Activated T-helper 17 cell treated with anti-CD3 and anti-CD28 coated beads, Interleukin-2, amount 50 U/mL, for 72 hours (primary cell): ENCODE results near the gene AHR. TPM values are rescaled to one million over a fixed set of nuclear protein-coding genes. Genes with fewer than 3 reads are reported as not detected.
"Not testable (repeated sequence)": the region's sequence is repeated elsewhere in the genome, so short reads cannot be mapped to it uniquely, and the experiment has no call there.

Source experiments
- ATAC-seq: fragments of 150-1000 bp; cut with Tn5 transposase; replicated peaks from 2 replicates; pipeline ENCODE4 v1.10.0; 2021; ENCODE audit warnings: mild to moderate bottlenecking, moderate library complexity
- H3K27ac Mint-ChIP-seq: one replicate; pipeline ENCODE4 v1.8.0; 2022; ENCODE audit warnings: mixed read lengths
- H3K27me3 Mint-ChIP-seq: one replicate; pipeline ENCODE4 v1.8.0; 2022; ENCODE audit warnings: mixed read lengths
- H3K36me3 Mint-ChIP-seq: one replicate; pipeline ENCODE4 v1.8.0; 2022; ENCODE audit warnings: low read depth, mild to moderate bottlenecking, mixed read lengths
- H3K4me1 Mint-ChIP-seq: one replicate; pipeline ENCODE4 v1.8.0; 2022; ENCODE audit warnings: mixed read lengths
- H3K4me3 Mint-ChIP-seq: one replicate; pipeline ENCODE4 v1.8.0; 2022; ENCODE audit warnings: mild to moderate bottlenecking, mixed read lengths
- H3K9me3 Mint-ChIP-seq: one replicate; pipeline ENCODE4 v1.8.0; 2022; ENCODE audit warnings: mixed read lengths
- total RNA-seq, 2 donors: library from RNA; stranded (reverse); gene quantifications; one replicate each; pipeline ENCODE4 v1.2.3, GENCODE V29; 2022

The AHR gene
- total RNA-seq, 2 donors from 2014 or later, result 62.0 to 64.3 TPM

DNA sequence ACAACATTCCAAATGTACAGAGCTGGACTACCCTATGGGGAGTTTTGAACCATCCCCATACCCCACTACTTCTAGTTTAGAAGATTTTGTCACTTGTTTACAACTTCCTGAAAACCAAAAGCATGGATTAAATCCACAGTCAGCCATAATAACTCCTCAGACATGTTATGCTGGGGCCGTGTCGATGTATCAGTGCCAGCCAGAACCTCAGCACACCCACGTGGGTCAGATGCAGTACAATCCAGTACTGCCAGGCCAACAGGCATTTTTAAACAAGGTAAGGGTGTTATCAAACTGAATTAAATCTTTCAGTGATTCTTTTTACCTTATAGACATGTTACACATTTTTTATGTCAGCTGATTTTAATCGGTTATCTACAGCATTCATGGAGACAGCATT is 41.5 kb downstream of the AHR start:
- ATAC-seq, result no peak
- Mint-ChIP-seq H3K27ac (no peak overlapping the region), H3K36me3 (peaks cover 86% of the 10 kb centered on the region), H3K4me1 (peaks cover 6% of the 10 kb centered on the region), H3K9me3 (no peaks in the 10 kb centered on the region), H3K4me3 (no peak overlapping the region), H3K27me3 (no peaks in the 10 kb centered on the region)

- H3K36me3 Mint-ChIP-seq, result peaks cover 81% of the 10 kb centered on the region
- H3K27ac Mint-ChIP-seq, result no peak overlapping the region
- no peak overlapping the region for H3K4me3 Mint-ChIP-seq
- H3K4me1 Mint-ChIP-seq, result peaks cover 6% of the 10 kb centered on the region
- H3K9me3 Mint-ChIP-seq, result no peaks in the 10 kb centered on the region
- no peak for ATAC-seq
- no peaks in the 10 kb centered on the region for H3K27me3 Mint-ChIP-seq
These were observed 42.2 kb downstream of the AHR start for GRCh38 chr7:17340655-17341054.

DNA sequence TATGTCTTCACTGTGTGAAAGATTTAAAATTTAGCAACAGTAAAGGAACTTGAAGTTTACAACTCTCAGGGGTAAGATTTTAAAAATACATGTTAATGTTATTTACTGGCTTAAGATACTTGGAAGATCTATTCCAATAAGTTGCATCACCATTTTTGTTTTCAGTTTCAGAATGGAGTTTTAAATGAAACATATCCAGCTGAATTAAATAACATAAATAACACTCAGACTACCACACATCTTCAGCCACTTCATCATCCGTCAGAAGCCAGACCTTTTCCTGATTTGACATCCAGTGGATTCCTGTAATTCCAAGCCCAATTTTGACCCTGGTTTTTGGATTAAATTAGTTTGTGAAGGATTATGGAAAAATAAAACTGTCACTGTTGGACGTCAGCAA is 44.3 kb downstream of the AHR start:
- no peak overlapping the region for H3K4me3 Mint-ChIP-seq
- H3K27me3 Mint-ChIP-seq, result no peaks in the 10 kb centered on the region
- H3K4me1 Mint-ChIP-seq, result peaks cover 13% of the 10 kb centered on the region
- H3K9me3 Mint-ChIP-seq, result peaks cover 6% of the 10 kb centered on the region
- H3K36me3 Mint-ChIP-seq, result peaks cover 72% of the 10 kb centered on the region
- ATAC-seq, result no peak
- peak overlapping the region; percentile 75 for H3K27ac Mint-ChIP-seq

DNA sequence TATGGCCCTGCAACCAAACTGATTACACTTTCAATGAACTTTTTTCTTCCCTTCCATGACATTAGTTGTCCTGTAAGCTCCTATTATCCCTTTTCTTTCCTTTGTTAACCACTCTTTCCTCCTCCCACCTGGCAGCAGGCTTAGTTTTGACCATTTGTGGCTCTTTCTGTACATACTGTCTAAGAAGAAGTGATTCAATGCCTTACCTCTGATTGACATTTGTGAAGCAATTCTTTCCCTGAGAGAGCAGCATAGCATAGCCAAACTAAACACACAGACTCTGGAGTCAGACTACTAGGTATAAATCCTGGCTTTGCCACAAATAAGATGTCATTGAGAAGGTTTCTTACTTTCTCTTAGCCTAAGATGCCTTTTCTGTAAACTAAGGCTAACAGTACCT is 48.9 kb downstream of the AHR start:
- peaks cover 10% of the 10 kb centered on the region for H3K9me3 Mint-ChIP-seq
- H3K27me3 Mint-ChIP-seq, result no peaks in the 10 kb centered on the region
- peak overlapping the region; percentile 12 for H3K27ac Mint-ChIP-seq
- H3K36me3 Mint-ChIP-seq, result peaks cover 71% of the 10 kb centered on the region
- peaks cover 12% of the 10 kb centered on the region for H3K4me1 Mint-ChIP-seq
- no peak overlapping the region for H3K4me3 Mint-ChIP-seq
- ATAC-seq, result no peak

- ATAC-seq, H3K9me3 Mint-ChIP-seq, H3K27me3 Mint-ChIP-seq, H3K27ac Mint-ChIP-seq, H3K4me1 Mint-ChIP-seq, H3K4me3 Mint-ChIP-seq: not testable (repeated sequence)
- H3K36me3 Mint-ChIP-seq, result peaks cover 57% of the 10 kb centered on the region
These were observed 50.5 kb downstream of the AHR start for GRCh38 chr7:17348932-17349331.

GRCh38 chr7:17350321-17350720 is 51.9 kb downstream of the AHR start:
- not testable (repeated sequence) for H3K9me3 Mint-ChIP-seq, ATAC-seq, H3K27ac Mint-ChIP-seq, H3K4me3 Mint-ChIP-seq, H3K27me3 Mint-ChIP-seq
- Mint-ChIP-seq H3K36me3 (peaks cover 48% of the 10 kb centered on the region), H3K4me1 (peaks cover 12% of the 10 kb centered on the region)

DNA sequence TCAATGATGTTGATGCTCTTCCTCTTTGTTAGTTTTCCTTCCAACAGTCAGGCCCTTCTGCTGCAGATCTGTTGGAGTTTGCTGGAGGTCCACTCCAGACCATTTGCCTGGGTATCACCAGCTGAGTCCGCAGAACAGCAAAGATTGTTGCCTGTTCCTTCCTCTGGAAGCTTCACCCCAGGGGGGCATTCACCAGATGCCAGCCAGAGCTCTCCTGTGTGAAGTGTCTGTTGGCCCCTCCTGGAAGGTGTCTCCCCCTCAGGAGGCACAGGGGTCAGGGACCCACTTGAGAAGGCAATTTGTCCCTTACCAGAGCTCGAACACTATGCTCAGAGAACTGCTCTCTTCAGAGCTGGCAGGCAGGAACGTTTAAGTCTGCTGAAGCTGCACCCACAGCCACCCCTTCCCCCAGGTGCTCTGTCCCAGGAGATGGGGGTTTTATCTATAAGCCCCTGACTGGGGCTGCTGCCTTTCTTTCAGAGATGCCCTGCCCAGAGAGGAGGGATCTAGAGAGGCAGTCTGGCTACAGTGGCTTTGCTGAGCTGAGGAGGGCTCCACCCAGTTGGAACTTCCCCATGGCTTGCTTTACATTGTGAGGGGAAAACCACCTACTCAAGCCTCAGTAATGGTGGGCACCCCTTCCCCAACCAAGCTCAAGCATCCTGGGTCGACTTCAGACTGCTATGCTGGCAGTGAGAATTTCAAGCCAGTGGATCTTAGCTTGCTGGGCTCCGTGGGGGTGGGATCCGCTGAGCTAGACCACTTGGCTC is 55.4 kb downstream of the AHR start:
- not testable (repeated sequence) for H3K4me1 Mint-ChIP-seq, ATAC-seq, H3K4me3 Mint-ChIP-seq, H3K27ac Mint-ChIP-seq, H3K27me3 Mint-ChIP-seq, H3K9me3 Mint-ChIP-seq
- peaks cover 31% of the 10 kb centered on the region for H3K36me3 Mint-ChIP-seq

DNA sequence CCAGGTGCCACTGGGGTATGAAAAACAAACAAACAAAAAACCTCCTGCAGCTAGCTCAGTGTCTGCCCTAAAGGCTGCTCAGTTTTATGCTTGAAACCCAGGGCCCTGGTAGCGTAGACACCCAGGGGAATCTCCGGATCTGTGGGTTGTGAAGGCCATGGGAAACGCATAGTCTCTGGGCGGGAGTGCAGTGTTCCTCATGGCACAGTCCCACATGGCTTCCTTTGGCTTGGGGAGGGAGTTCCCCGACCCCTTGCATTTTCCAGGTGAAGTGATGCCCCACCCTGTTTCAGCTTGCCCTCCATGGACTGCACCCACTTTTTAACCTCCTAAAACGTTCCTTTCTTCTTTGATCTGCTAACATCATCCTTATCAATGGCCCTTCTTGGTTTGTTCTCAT is 56.0 kb downstream of the AHR start:
- Mint-ChIP-seq H3K27me3 (no peaks in the 10 kb centered on the region), H3K27ac (no peak overlapping the region), H3K36me3 (peaks cover 25% of the 10 kb centered on the region), H3K4me3 (no peak overlapping the region), H3K4me1 (peaks cover 5% of the 10 kb centered on the region), H3K9me3 (peaks cover 4% of the 10 kb centered on the region)
- ATAC-seq, result no peak

GRCh38 chr7:17355050-17355449 is 56.6 kb downstream of the AHR start:
- ATAC-seq, result no peak
- H3K36me3 Mint-ChIP-seq, result peaks cover 20% of the 10 kb centered on the region
- no peaks in the 10 kb centered on the region for H3K27me3 Mint-ChIP-seq
- peaks cover 4% of the 10 kb centered on the region for H3K9me3 Mint-ChIP-seq
- H3K4me1 Mint-ChIP-seq, result peaks cover 5% of the 10 kb centered on the region
- H3K4me3 Mint-ChIP-seq, result no peak overlapping the region
- no peak overlapping the region for H3K27ac Mint-ChIP-seq

- no peak for ATAC-seq
- H3K36me3 Mint-ChIP-seq, result no peaks in the 10 kb centered on the region
- no peaks in the 10 kb centered on the region for H3K9me3 Mint-ChIP-seq
- H3K27me3 Mint-ChIP-seq, result no peaks in the 10 kb centered on the region
- no peak overlapping the region for H3K4me3 Mint-ChIP-seq
- H3K27ac Mint-ChIP-seq, result no peak overlapping the region
- peaks cover 5% of the 10 kb centered on the region for H3K4me1 Mint-ChIP-seq
These were observed 59.5 kb downstream of the AHR start for GRCh38 chr7:17357952-17358351.

- peaks cover 3% of the 10 kb centered on the region for H3K4me1 Mint-ChIP-seq
- no peak overlapping the region for H3K4me3 Mint-ChIP-seq
- H3K9me3 Mint-ChIP-seq, result no peaks in the 10 kb centered on the region
- H3K27me3 Mint-ChIP-seq, result no peaks in the 10 kb centered on the region
- H3K27ac Mint-ChIP-seq, result no peak overlapping the region
- no peaks in the 10 kb centered on the region for H3K36me3 Mint-ChIP-seq
- ATAC-seq, result no peak
These were observed 61.2 kb downstream of the AHR start for GRCh38 chr7:17359610-17360009.

DNA sequence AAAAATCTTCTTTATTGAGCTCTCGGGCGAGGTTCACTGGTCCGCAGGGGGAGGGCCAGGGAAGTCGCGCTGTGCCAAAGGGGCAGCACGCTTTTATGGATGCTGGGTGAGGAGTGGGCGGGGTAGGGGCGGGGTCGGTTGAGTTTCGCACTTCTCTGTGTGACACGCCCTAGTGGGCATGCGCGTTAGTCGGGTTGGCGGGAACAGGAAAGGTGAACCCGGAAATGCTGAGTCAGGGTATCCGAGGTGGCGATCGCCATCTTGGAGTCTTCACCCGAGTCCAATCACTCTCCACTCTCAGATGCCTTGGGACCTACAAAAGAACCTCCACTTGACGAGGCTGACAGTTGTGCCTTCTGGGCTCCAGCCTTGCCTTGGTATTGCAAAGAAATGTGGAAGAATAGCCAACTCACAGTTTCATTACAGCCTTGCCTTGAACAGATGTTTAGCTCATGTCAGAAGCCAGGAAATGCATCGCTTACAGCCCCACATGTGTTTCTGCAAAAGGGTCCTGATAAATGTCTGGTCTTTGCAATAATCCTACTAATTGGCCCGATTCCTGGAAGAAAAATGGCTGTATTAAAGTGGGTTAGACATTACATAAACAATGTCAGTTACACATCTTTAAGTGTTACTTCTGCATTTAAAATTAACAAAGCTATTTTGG is 64.1 kb downstream of the AHR start:
- ATAC-seq, result no peak
- peaks cover 6% of the 10 kb centered on the region for H3K4me1 Mint-ChIP-seq
- H3K36me3 Mint-ChIP-seq, result no peaks in the 10 kb centered on the region
- H3K27ac Mint-ChIP-seq, result no peak overlapping the region
- no peaks in the 10 kb centered on the region for H3K27me3 Mint-ChIP-seq
- no peaks in the 10 kb centered on the region for H3K9me3 Mint-ChIP-seq
- H3K4me3 Mint-ChIP-seq, result no peak overlapping the region

GRCh38 chr7:17364671-17365070 is 66.2 kb downstream of the AHR start:
- H3K9me3 Mint-ChIP-seq, result no peaks in the 10 kb centered on the region
- H3K4me1 Mint-ChIP-seq, result peaks cover 6% of the 10 kb centered on the region
- no peak overlapping the region for H3K4me3 Mint-ChIP-seq
- H3K36me3 Mint-ChIP-seq, result no peaks in the 10 kb centered on the region
- no peak for ATAC-seq
- H3K27ac Mint-ChIP-seq, result no peak overlapping the region
- H3K27me3 Mint-ChIP-seq, result no peaks in the 10 kb centered on the region

DNA sequence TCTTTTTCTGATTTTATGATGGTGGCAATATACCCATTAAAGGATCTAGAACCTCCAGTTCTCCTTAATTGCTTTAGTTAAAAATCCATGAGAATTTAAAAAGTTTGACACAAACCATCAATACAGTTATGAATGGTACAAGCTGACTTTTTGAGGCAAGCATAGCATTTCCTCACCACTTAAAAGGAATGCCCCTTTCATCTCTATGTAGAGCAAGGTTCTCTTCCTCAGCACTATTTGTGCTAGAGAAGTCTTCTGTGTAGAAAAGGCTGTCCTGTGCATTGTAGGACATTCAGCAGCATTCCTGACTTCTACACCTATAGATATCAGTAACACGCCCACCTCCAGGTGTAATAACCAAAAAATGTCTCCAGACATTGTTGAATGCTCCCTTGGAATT is 67.3 kb downstream of the AHR start:
- Mint-ChIP-seq H3K27ac (no peak overlapping the region), H3K4me3 (no peak overlapping the region), H3K9me3 (no peaks in the 10 kb centered on the region), H3K4me1 (peaks cover 6% of the 10 kb centered on the region), H3K27me3 (no peaks in the 10 kb centered on the region), H3K36me3 (no peaks in the 10 kb centered on the region)
- no peak for ATAC-seq

GRCh38 chr7:17367502-17367901 is 69.0 kb downstream of the AHR start:
- Mint-ChIP-seq H3K36me3 (no peaks in the 10 kb centered on the region), H3K27me3 (no peaks in the 10 kb centered on the region), H3K4me1 (peaks cover 6% of the 10 kb centered on the region), H3K27ac (no peak overlapping the region), H3K4me3 (no peak overlapping the region), H3K9me3 (no peaks in the 10 kb centered on the region)
- no peak for ATAC-seq
